ENCODE measurements around the gene FAHD1. TPM values are rescaled to one million over a fixed set of nuclear protein-coding genes. Genes with fewer than 3 reads are reported as not detected.

The FAHD1 gene
- total and polyA plus RNA-seq, 9 of the 15 experiments (the other 6 are each of a cell fraction or from before 2014, with no cell fraction given): 2.2 to 20.9 (median 10.7) TPM

DNA sequence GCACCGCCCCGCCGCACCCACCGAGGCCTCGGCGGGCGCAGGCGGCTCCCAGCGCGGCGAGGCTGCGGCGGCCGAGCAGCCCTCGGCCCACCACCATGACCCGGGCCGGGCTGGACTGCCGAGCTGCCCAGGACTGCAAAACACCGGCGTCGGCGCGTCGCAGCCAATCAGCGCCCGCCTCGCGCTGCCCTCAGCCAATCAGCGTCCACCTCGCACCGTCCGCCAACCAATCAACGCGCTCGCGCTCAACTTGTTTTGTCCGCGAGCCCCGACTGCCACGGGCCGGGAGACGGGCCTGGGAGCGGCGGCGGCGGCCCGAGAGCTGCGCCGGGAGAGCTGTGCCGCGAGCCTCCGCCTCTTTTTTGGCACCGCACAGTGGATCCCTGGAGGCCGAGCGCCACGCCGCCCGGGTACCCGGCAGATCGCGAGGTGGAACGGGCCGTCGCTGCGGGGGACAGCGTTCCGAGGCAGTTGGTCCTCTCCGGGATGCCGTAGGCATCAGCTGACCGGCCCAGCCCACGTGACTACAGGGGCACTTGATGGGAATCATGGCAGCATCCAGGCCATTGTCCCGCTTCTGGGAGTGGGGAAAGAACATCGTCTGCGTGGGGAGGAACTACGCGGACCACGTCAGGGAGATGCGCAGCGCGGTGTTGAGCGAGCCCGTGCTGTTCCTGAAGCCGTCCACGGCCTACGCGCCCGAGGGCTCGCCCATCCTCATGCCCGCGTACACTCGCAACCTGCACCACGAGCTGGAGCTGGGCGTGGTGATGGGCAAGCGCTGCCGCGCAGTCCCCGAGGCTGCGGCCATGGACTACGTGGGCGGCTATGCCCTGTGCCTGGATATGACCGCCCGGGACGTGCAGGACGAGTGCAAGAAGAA is at the start of gene FAHD1, which contains the start of gene HAGH (continued):
- TF ChIP-seq HDAC1 (IDR thresholded peaks at IDR 0.05) (peak; percentile 38 to 99; a peak in 3 of 4 replicates), HDAC6 (IDR thresholded peaks at IDR 0.05; ENCODE audit: low read depth, low read length) (no peak), FOXA1 (IDR thresholded peaks at IDR 0.05; ENCODE audit: borderline replicate concordance) (no peak), HNRNPK (IDR thresholded peaks at IDR 0.05; ENCODE audit: low read depth, low read length, poor library complexity, severe bottlenecking) (no peak), CTBP1 (IDR thresholded peaks at IDR 0.05; ENCODE audit: borderline replicate concordance) (peak; percentile 97), ZNF589 (CRISPR knock-in tag; IDR thresholded peaks at IDR 0.05; ENCODE audit: low read depth) (peak; percentile 70), SUPT5H (IDR thresholded peaks at IDR 0.05) (peak; percentile 66), ERF (CRISPR knock-in tag; IDR thresholded peaks at IDR 0.05) (no peak), HMG20B (CRISPR knock-in tag; IDR thresholded peaks at IDR 0.05) (no peak), FIP1L1 (IDR thresholded peaks at IDR 0.05; ENCODE audit: low read depth, low read length, poor library complexity, severe bottlenecking) (peak; percentile 56), PHF20 (IDR thresholded peaks at IDR 0.05; ENCODE audit: partially characterized antibody) (peak; percentile 99), TSC22D4 (tag; IDR thresholded peaks at IDR 0.05) (no peak), HNRNPL (IDR thresholded peaks at IDR 0.05; ENCODE audit: low read depth, low read length) (0 out of 2 replicates have a peak, but pooled peaks have one; percentile 55), CSDE1 (IDR thresholded peaks at IDR 0.05) (no peak), MYBL2 (IDR thresholded peaks at IDR 0.05; ENCODE audit: low read depth) (peak; percentile 90), MYBL2 (CRISPR knock-in tag; IDR thresholded peaks at IDR 0.05; ENCODE audit: borderline replicate concordance) (no peak)
- TF ChIP-seq, protein P1, sequence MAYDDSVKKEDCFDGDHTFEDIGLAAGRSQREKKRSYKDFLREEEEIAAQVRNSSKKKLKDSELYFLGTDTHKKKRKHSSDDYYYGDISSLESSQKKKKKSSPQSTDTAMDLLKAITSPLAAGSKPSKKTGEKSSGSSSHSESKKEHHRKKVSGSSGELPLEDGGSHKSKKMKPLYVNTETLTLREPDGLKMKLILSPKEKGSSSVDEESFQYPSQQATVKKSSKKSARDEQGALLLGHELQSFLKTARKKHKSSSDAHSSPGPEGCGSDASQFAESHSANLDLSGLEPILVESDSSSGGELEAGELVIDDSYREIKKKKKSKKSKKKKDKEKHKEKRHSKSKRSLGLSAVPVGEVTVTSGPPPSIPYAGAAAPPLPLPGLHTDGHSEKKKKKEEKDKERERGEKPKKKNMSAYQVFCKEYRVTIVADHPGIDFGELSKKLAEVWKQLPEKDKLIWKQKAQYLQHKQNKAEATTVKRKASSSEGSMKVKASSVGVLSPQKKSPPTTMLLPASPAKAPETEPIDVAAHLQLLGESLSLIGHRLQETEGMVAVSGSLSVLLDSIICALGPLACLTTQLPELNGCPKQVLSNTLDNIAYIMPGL (CRISPR knock-in tag; IDR thresholded peaks at IDR 0.05): 0 out of 2 replicates have a peak, but pooled peaks have one; percentile 28
- TF ChIP-seq, protein P2, sequence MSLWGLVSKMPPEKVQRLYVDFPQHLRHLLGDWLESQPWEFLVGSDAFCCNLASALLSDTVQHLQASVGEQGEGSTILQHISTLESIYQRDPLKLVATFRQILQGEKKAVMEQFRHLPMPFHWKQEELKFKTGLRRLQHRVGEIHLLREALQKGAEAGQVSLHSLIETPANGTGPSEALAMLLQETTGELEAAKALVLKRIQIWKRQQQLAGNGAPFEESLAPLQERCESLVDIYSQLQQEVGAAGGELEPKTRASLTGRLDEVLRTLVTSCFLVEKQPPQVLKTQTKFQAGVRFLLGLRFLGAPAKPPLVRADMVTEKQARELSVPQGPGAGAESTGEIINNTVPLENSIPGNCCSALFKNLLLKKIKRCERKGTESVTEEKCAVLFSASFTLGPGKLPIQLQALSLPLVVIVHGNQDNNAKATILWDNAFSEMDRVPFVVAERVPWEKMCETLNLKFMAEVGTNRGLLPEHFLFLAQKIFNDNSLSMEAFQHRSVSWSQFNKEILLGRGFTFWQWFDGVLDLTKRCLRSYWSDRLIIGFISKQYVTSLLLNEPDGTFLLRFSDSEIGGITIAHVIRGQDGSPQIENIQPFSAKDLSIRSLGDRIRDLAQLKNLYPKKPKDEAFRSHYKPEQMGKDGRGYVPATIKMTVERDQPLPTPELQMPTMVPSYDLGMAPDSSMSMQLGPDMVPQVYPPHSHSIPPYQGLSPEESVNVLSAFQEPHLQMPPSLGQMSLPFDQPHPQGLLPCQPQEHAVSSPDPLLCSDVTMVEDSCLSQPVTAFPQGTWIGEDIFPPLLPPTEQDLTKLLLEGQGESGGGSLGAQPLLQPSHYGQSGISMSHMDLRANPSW (CRISPR knock-in tag; IDR thresholded peaks at IDR 0.05): no peak
- TF ChIP-seq, protein P3, sequence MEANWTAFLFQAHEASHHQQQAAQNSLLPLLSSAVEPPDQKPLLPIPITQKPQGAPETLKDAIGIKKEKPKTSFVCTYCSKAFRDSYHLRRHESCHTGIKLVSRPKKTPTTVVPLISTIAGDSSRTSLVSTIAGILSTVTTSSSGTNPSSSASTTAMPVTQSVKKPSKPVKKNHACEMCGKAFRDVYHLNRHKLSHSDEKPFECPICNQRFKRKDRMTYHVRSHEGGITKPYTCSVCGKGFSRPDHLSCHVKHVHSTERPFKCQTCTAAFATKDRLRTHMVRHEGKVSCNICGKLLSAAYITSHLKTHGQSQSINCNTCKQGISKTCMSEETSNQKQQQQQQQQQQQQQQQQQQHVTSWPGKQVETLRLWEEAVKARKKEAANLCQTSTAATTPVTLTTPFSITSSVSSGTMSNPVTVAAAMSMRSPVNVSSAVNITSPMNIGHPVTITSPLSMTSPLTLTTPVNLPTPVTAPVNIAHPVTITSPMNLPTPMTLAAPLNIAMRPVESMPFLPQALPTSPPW (CRISPR knock-in tag; IDR thresholded peaks at IDR 0.05): peak; percentile 70

Data from K562 (cell line).